ENCODE measurements around the gene CFTR.
A peak's percentile ranks its signal among the peaks of the same experiment; 100 is the strongest.

The CFTR gene

GRCh38 chr7:117654780-117655179 lies 175.0 kb downstream of the CFTR start:
- Histone ChIP-seq H3K4me2 (ENCODE audit: insufficient read depth, low read length) (no peak overlapping the region), H3K9me3 (ENCODE audit: insufficient read depth, low read length, severe bottlenecking) (no peaks in the 10 kb centered on the region), H3K9ac (ENCODE audit: low read depth, low read length) (no peak overlapping the region), H3K27me3 (ENCODE audit: insufficient read depth, low read length, poor library complexity) (no peaks in the 10 kb centered on the region), H3K79me2 (ENCODE audit: insufficient read depth, low read length) (no peaks in the 10 kb centered on the region), H3K36me3 (ENCODE audit: insufficient read depth, low read length) (no peaks in the 10 kb centered on the region), H2AFZ (ENCODE audit: low read depth, low read length) (no peak overlapping the region), H4K20me1 (ENCODE audit: insufficient read depth, low read length) (no peaks in the 10 kb centered on the region), H3K4me3 (ENCODE audit: low read depth in 1 of 2, low read length in 2 of 2) (no peak overlapping the region), H3K27ac (ENCODE audit: low read length) (no peak overlapping the region), H3K4me1 (ENCODE audit: insufficient read depth, low read length) (peaks cover 15% of the 10 kb centered on the region)
- no peak for ATAC-seq (ENCODE audit: insufficient read depth, low read depth)
- TF ChIP-seq EZH2 (IDR thresholded peaks at IDR 0.05; ENCODE audit: borderline replicate concordance, low read depth, low read length, severe bottlenecking), result no peak
- TF ChIP-seq, protein P1, sequence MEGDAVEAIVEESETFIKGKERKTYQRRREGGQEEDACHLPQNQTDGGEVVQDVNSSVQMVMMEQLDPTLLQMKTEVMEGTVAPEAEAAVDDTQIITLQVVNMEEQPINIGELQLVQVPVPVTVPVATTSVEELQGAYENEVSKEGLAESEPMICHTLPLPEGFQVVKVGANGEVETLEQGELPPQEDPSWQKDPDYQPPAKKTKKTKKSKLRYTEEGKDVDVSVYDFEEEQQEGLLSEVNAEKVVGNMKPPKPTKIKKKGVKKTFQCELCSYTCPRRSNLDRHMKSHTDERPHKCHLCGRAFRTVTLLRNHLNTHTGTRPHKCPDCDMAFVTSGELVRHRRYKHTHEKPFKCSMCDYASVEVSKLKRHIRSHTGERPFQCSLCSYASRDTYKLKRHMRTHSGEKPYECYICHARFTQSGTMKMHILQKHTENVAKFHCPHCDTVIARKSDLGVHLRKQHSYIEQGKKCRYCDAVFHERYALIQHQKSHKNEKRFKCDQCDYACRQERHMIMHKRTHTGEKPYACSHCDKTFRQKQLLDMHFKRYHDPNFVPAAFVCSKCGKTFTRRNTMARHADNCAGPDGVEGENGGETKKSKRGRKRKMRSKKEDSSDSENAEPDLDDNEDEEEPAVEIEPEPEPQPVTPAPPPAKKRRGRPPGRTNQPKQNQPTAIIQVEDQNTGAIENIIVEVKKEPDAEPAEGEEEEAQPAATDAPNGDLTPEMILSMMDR (IDR thresholded peaks at IDR 0.05; ENCODE audit: borderline replicate concordance, extremely low read depth, low read length, poor library complexity, severe bottlenecking), result no peak
- DNase-seq, result no peak

GRCh38 chr7:117656806-117657205 lies 177.0 kb downstream of the CFTR start:
- no peak overlapping the region for H2AFZ ChIP-seq (ENCODE audit: low read depth, low read length)
- TF ChIP-seq, protein P1 (IDR thresholded peaks at IDR 0.05; ENCODE audit: borderline replicate concordance, extremely low read depth, low read length, poor library complexity, severe bottlenecking), result no peak
- no peak for TF ChIP-seq EZH2 (IDR thresholded peaks at IDR 0.05; ENCODE audit: borderline replicate concordance, low read depth, low read length, severe bottlenecking)

GRCh38 chr7:117659531-117660011 lies 179.7 kb downstream of the CFTR start:
- ATAC-seq (ENCODE audit: insufficient read depth, low read depth) (peak; percentile 73), DNase-seq (no peak)
- Histone ChIP-seq H4K20me1 (ENCODE audit: insufficient read depth, low read length) (no peaks in the 10 kb centered on the region), H3K27me3 (ENCODE audit: insufficient read depth, low read length, poor library complexity) (no peaks in the 10 kb centered on the region), H2AFZ (ENCODE audit: low read depth, low read length) (no peak overlapping the region), H3K27ac (ENCODE audit: low read length) (0 out of 2 replicates have a peak overlapping the region, but pooled peaks have one; percentile 41), H3K4me2 (ENCODE audit: insufficient read depth, low read length) (no peak overlapping the region), H3K4me3 (ENCODE audit: low read depth in 1 of 2, low read length in 2 of 2) (no peak overlapping the region), H3K36me3 (ENCODE audit: insufficient read depth, low read length) (no peaks in the 10 kb centered on the region), H3K9me3 (ENCODE audit: insufficient read depth, low read length, severe bottlenecking) (no peaks in the 10 kb centered on the region), H3K4me1 (ENCODE audit: insufficient read depth, low read length) (peaks cover 26% of the 10 kb centered on the region), H3K79me2 (ENCODE audit: insufficient read depth, low read length) (no peaks in the 10 kb centered on the region), H3K9ac (ENCODE audit: low read depth, low read length) (no peak overlapping the region)
- no peak for TF ChIP-seq EZH2 (IDR thresholded peaks at IDR 0.05; ENCODE audit: borderline replicate concordance, low read depth, low read length, severe bottlenecking)
- TF ChIP-seq, protein P1 (IDR thresholded peaks at IDR 0.05; ENCODE audit: borderline replicate concordance, extremely low read depth, low read length, poor library complexity, severe bottlenecking), result no peak

More at GRCh38 chr7:117656806-117657205, 177.0 kb downstream of the CFTR start:
- DNase-seq (no peak), ATAC-seq (ENCODE audit: insufficient read depth, low read depth) (no peak)
- Histone ChIP-seq H3K36me3 (ENCODE audit: insufficient read depth, low read length) (no peaks in the 10 kb centered on the region), H3K4me3 (ENCODE audit: low read depth in 1 of 2, low read length in 2 of 2) (no peak overlapping the region), H3K79me2 (ENCODE audit: insufficient read depth, low read length) (no peaks in the 10 kb centered on the region), H3K9me3 (ENCODE audit: insufficient read depth, low read length, severe bottlenecking) (no peaks in the 10 kb centered on the region), H4K20me1 (ENCODE audit: insufficient read depth, low read length) (no peaks in the 10 kb centered on the region), H3K27me3 (ENCODE audit: insufficient read depth, low read length, poor library complexity) (no peaks in the 10 kb centered on the region), H3K9ac (ENCODE audit: low read depth, low read length) (no peak overlapping the region), H3K27ac (ENCODE audit: low read length) (no peak overlapping the region), H3K4me2 (ENCODE audit: insufficient read depth, low read length) (no peak overlapping the region), H3K4me1 (ENCODE audit: insufficient read depth, low read length) (peaks cover 22% of the 10 kb centered on the region)

Measured in DND-41 (cell line).